ENCODE results near the gene ERC2. TPM values are rescaled to one million over a fixed set of nuclear protein-coding genes. Genes with fewer than 3 reads are reported as not detected.

ERC2 gene
- total and polyA plus RNA-seq, 7 experiments from 2014 or later, result not detected

DNA sequence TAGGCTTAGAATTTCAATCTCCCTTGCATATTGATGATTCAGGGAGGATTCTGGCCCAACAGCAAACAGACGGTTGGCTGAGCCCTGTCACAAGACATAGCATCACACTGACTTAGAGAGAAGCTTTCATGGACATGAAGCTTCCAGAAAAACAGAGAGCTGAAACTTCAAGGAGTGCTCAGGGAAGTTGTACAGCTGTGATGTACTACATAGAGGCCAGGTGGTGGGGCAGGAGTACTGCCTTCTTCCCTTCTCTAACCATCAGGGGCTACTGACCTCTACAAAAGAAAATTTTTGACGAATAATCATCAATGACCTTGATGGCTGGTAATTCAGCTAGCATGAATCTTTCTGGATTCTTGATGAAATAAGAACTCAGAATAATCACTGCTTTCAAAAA, 378.5 kb downstream of the ERC2 start:
- no peaks in the 10 kb centered on the region for H3K36me3 Mint-ChIP-seq
- no peaks in the 10 kb centered on the region for H3K9me3 ChIP-seq (ENCODE audit: control insufficient read depth in 2 of 3, low read length in 3 of 3)
- POLR2A ChIA-PET, result no interaction called here

GRCh38 chr3:56087451-56088053, 380.7 kb downstream of the ERC2 start:
- no peaks in the 10 kb centered on the region for H3K4me1 ChIP-seq (ENCODE audit: control insufficient read depth in 2 of 2, insufficient read depth in 2 of 2, low read length in 2 of 2)
- no peaks in the 10 kb centered on the region for H3K36me3 ChIP-seq (ENCODE audit: control insufficient read depth in 2 of 3, insufficient read depth in 3 of 3, low read length in 3 of 3)
- Mint-ChIP-seq H3K27ac (no peak overlapping the region), H3K4me3 (no peak overlapping the region), H3K36me3 (no peaks in the 10 kb centered on the region), H3K27me3 (no peaks in the 10 kb centered on the region), H3K9me3 (peaks cover 0 to 14% (median 0%) of the 10 kb centered on the region in 11 donors), H3K4me1 (peaks cover 0 to 2% (median 0%) of the 10 kb centered on the region in 7 donors)
- intact Hi-C loops (cut with micrococcal nuclease), result no loop called here
- ChIA-PET CTCF (no interaction called here), POLR2A (no interaction called here)
- no peak for ATAC-seq
- H3K27ac ChIP-seq (ENCODE audit: low read depth, low read length), result no peak overlapping the region
- H3K4me3 ChIP-seq (ENCODE audit: low read length), result no peak overlapping the region
- no peak for DNase-seq
- H3K9me3 ChIP-seq (ENCODE audit: control insufficient read depth in 2 of 3, low read length in 3 of 3), result no peaks in the 10 kb centered on the region
- no peaks in the 10 kb centered on the region for H3K27me3 ChIP-seq (ENCODE audit: control insufficient read depth in 2 of 2, insufficient read depth in 2 of 2, low read length in 2 of 2)

More for the DNA sequence above, 378.5 kb downstream of the ERC2 start:
- Histone ChIP-seq H3K27me3 (ENCODE audit: control insufficient read depth in 2 of 2, insufficient read depth in 2 of 2, low read length in 2 of 2) (no peaks in the 10 kb centered on the region), H3K36me3 (ENCODE audit: control insufficient read depth in 2 of 3, insufficient read depth in 3 of 3, low read length in 3 of 3) (no peaks in the 10 kb centered on the region), H3K4me3 (ENCODE audit: low read length) (no peak overlapping the region), H3K27ac (ENCODE audit: low read depth, low read length) (no peak overlapping the region), H3K4me1 (ENCODE audit: control insufficient read depth in 2 of 2, insufficient read depth in 2 of 2, low read length in 2 of 2) (no peaks in the 10 kb centered on the region)
- DNase-seq (no peak), ATAC-seq (no peak)
- Mint-ChIP-seq H3K27ac (no peak overlapping the region), H3K4me3 (no peak overlapping the region), H3K9me3 (peaks cover 0 to 14% (median 0%) of the 10 kb centered on the region in 11 donors), H3K27me3 (no peaks in the 10 kb centered on the region), H3K4me1 (peaks cover 0 to 2% (median 0%) of the 10 kb centered on the region in 7 donors)
- intact Hi-C loops (cut with micrococcal nuclease), result no loop called here
- CTCF ChIA-PET, result no interaction called here

- ATAC-seq, result no peak
- H3K27ac ChIP-seq (ENCODE audit: low read depth, low read length), result no peak overlapping the region
- H3K36me3 ChIP-seq (ENCODE audit: control insufficient read depth in 2 of 3, insufficient read depth in 3 of 3, low read length in 3 of 3), result no peaks in the 10 kb centered on the region
- no peak for DNase-seq
- peaks cover 0 to 14% (median 0%) of the 10 kb centered on the region in 11 donors for H3K9me3 Mint-ChIP-seq
- H3K4me1 Mint-ChIP-seq, result peaks cover 0 to 2% (median 0%) of the 10 kb centered on the region in 7 donors
- POLR2A ChIA-PET, result no interaction called here
- H3K27me3 ChIP-seq (ENCODE audit: control insufficient read depth in 2 of 2, insufficient read depth in 2 of 2, low read length in 2 of 2), result no peaks in the 10 kb centered on the region
- H3K4me3 ChIP-seq (ENCODE audit: low read length), result no peak overlapping the region
- no peaks in the 10 kb centered on the region for H3K27me3 Mint-ChIP-seq
- no peak overlapping the region for H3K27ac Mint-ChIP-seq
- H3K36me3 Mint-ChIP-seq, result no peaks in the 10 kb centered on the region
- no peaks in the 10 kb centered on the region for H3K4me1 ChIP-seq (ENCODE audit: control insufficient read depth in 2 of 2, insufficient read depth in 2 of 2, low read length in 2 of 2)
- CTCF ChIA-PET, result no interaction called here
- H3K4me3 Mint-ChIP-seq, result no peak overlapping the region
- intact Hi-C loops (cut with micrococcal nuclease), result no loop called here
- H3K9me3 ChIP-seq (ENCODE audit: control insufficient read depth in 2 of 3, low read length in 3 of 3), result no peaks in the 10 kb centered on the region
These were observed 381.9 kb downstream of the ERC2 start for GRCh38 chr3:56086355-56086754.

DNA sequence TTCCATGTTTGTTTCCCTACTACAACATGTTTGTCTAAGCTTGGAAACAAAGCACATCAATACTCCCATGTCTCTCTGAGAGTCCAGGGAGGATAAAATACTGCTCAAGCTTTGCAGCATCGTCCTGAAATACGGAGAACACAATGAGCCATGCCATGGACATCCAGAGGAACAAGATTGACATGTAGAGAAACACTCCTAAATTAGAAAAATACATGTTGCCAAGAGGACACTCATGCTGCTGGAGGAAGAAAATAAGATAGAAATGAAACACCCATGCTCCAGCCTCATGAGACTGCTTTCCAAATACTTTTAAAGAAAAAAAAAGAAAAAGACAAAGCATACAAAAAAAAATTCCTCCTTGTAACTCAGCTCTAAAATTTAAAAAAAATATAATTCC, 387.0 kb downstream of the ERC2 start:
- no peaks in the 10 kb centered on the region for H3K36me3 Mint-ChIP-seq
- peaks cover 0 to 12% (median 0%) of the 10 kb centered on the region in 11 donors for H3K9me3 Mint-ChIP-seq
- H3K9me3 ChIP-seq (ENCODE audit: control insufficient read depth in 2 of 3, low read length in 3 of 3), result no peaks in the 10 kb centered on the region

DNA sequence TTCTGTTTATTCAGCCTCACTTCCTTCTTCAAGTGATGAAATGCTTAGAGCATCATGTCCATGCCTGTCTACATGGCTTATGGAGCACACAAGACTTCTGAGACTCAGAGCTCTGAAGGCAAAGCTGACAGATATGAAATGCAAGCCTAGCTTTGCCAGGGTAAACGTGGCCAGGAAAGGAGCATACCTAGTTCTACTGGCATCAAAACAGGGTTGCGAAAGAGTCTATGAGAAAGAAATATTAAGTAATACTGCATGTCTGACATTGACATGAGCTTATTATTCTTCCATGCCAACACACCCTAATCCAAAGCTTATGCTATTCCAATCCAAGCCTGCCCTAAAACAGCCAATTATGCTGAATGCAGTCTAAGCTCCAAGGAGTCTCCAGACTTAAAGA, 391.5 kb downstream of the ERC2 start:
- DNase-seq (no peak), ATAC-seq (no peak)
- Mint-ChIP-seq H3K9me3 (peaks cover 0 to 3% (median 0%) of the 10 kb centered on the region in 11 donors), H3K36me3 (no peaks in the 10 kb centered on the region), H3K4me1 (no peaks in the 10 kb centered on the region), H3K27me3 (peaks cover 0 to 11% (median 7%) of the 10 kb centered on the region in 5 donors), H3K4me3 (no peak overlapping the region), H3K27ac (no peak overlapping the region)
- POLR2A ChIA-PET, result no interaction called here
- Histone ChIP-seq H3K9me3 (ENCODE audit: control insufficient read depth in 2 of 3, low read length in 3 of 3) (no peaks in the 10 kb centered on the region), H3K36me3 (ENCODE audit: control insufficient read depth in 2 of 3, insufficient read depth in 3 of 3, low read length in 3 of 3) (no peaks in the 10 kb centered on the region), H3K27ac (ENCODE audit: low read depth, low read length) (no peak overlapping the region), H3K4me1 (ENCODE audit: control insufficient read depth in 2 of 2, insufficient read depth in 2 of 2, low read length in 2 of 2) (no peaks in the 10 kb centered on the region), H3K4me3 (ENCODE audit: low read length) (no peak overlapping the region), H3K27me3 (ENCODE audit: control insufficient read depth in 2 of 2, insufficient read depth in 2 of 2, low read length in 2 of 2) (no peaks in the 10 kb centered on the region)
- CTCF ChIA-PET, result no interaction called here
- intact Hi-C loops (cut with micrococcal nuclease), result no loop called here

More for the DNA sequence above, 387.0 kb downstream of the ERC2 start:
- Mint-ChIP-seq H3K4me3 (no peak overlapping the region), H3K27ac (no peak overlapping the region), H3K27me3 (peaks cover 0 to 11% (median 0%) of the 10 kb centered on the region in 5 donors), H3K4me1 (no peaks in the 10 kb centered on the region)
- ATAC-seq (no peak), DNase-seq (no peak)
- Histone ChIP-seq H3K36me3 (ENCODE audit: control insufficient read depth in 2 of 3, insufficient read depth in 3 of 3, low read length in 3 of 3) (no peaks in the 10 kb centered on the region), H3K27ac (ENCODE audit: low read depth, low read length) (no peak overlapping the region), H3K4me1 (ENCODE audit: control insufficient read depth in 2 of 2, insufficient read depth in 2 of 2, low read length in 2 of 2) (no peaks in the 10 kb centered on the region), H3K4me3 (ENCODE audit: low read length) (no peak overlapping the region), H3K27me3 (ENCODE audit: control insufficient read depth in 2 of 2, insufficient read depth in 2 of 2, low read length in 2 of 2) (no peaks in the 10 kb centered on the region)
- CTCF ChIA-PET, result no interaction called here
- intact Hi-C loops (cut with micrococcal nuclease), result no loop called here
- POLR2A ChIA-PET, result no interaction called here

DNA sequence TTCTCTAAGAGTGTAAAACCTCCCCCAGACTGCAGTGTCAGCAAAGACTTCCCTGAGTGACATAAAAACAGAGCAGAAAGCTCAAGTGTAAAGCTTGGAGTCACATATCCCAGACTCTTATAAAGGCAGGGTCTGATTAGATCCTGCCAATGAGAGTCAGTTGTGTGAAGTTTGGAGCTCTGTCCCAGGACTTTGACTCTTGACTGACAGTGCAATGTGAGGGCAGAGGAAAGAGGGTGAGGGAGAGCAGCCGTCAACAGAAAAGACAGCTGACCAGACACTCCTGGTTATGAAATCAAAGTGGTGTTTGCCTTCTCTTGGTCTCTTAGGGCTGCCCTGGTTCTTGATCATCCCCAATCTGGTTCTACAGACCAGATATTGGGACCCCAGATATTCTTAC, 393.2 kb downstream of the ERC2 start:
- H3K4me1 ChIP-seq (ENCODE audit: control insufficient read depth in 2 of 2, insufficient read depth in 2 of 2, low read length in 2 of 2), result no peaks in the 10 kb centered on the region
- no peaks in the 10 kb centered on the region for H3K36me3 ChIP-seq (ENCODE audit: control insufficient read depth in 2 of 3, insufficient read depth in 3 of 3, low read length in 3 of 3)
- CTCF ChIA-PET, result no interaction called here
- ATAC-seq, result no peak
- intact Hi-C loops (cut with micrococcal nuclease), result no loop called here
- Mint-ChIP-seq H3K9me3 (peaks cover 0 to 3% (median 0%) of the 10 kb centered on the region in 11 donors), H3K36me3 (no peaks in the 10 kb centered on the region), H3K27ac (no peak overlapping the region), H3K27me3 (peaks cover 0 to 15% (median 3%) of the 10 kb centered on the region in 5 donors), H3K4me1 (no peaks in the 10 kb centered on the region), H3K4me3 (no peak overlapping the region)
- H3K27me3 ChIP-seq (ENCODE audit: control insufficient read depth in 2 of 2, insufficient read depth in 2 of 2, low read length in 2 of 2), result no peaks in the 10 kb centered on the region
- DNase-seq, result no peak
- no peak overlapping the region for H3K4me3 ChIP-seq (ENCODE audit: low read length)
- H3K27ac ChIP-seq (ENCODE audit: low read depth, low read length), result no peak overlapping the region
- POLR2A ChIA-PET, result no interaction called here
- H3K9me3 ChIP-seq (ENCODE audit: control insufficient read depth in 2 of 3, low read length in 3 of 3), result no peaks in the 10 kb centered on the region

DNA sequence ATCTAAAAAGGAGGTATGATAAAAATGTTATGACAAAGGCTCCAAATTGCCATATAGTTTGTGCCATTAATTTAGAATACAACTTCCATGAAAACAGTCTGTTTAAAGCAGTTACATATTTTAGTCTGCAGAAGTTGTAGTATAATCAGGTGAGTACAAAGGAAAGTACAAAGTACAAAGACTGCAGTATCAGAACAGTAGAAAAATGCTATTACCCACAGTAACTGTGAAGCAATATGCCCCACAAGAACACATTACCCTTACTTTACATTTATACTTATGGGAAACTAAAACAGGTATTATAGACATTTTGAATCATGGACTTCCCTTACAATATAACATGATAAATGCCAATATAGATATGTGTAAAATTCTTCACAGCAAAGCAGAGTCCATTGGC, 398.5 kb downstream of the ERC2 start:
- intact Hi-C loops (cut with micrococcal nuclease), result no loop called here
- no peaks in the 10 kb centered on the region for H3K4me1 Mint-ChIP-seq
- no peaks in the 10 kb centered on the region for H3K27me3 ChIP-seq (ENCODE audit: control insufficient read depth in 2 of 2, insufficient read depth in 2 of 2, low read length in 2 of 2)
- H3K27ac Mint-ChIP-seq, result no peak overlapping the region
- H3K4me1 ChIP-seq (ENCODE audit: control insufficient read depth in 2 of 2, insufficient read depth in 2 of 2, low read length in 2 of 2), result no peaks in the 10 kb centered on the region
- H3K9me3 ChIP-seq (ENCODE audit: control insufficient read depth in 2 of 3, low read length in 3 of 3), result no peaks in the 10 kb centered on the region
- DNase-seq (no peak), ATAC-seq (no peak)
- ChIA-PET POLR2A (no interaction called here), CTCF (no interaction called here)
- H3K4me3 Mint-ChIP-seq, result no peak overlapping the region
- H3K27ac ChIP-seq (ENCODE audit: low read depth, low read length), result no peak overlapping the region
- H3K27me3 Mint-ChIP-seq, result peaks cover 0 to 11% (median 3%) of the 10 kb centered on the region in 5 donors
- no peak overlapping the region for H3K4me3 ChIP-seq (ENCODE audit: low read length)
- no peaks in the 10 kb centered on the region for H3K36me3 ChIP-seq (ENCODE audit: control insufficient read depth in 2 of 3, insufficient read depth in 3 of 3, low read length in 3 of 3)
- no peaks in the 10 kb centered on the region for H3K36me3 Mint-ChIP-seq
- H3K9me3 Mint-ChIP-seq, result peaks cover 5 to 15% (median 8%) of the 10 kb centered on the region in 11 donors
